Osteoblast (primary cell): ENCODE data around the gene LIM2. TPM values are rescaled to one million over a fixed set of nuclear protein-coding genes. Genes with fewer than 3 reads are reported as not detected.

Source experiments
- DNase-seq: peaks from one replicate; pipeline ENCODE4 v3.0.0; 2011; ENCODE audit warnings: low spot score, mixed read lengths; ENCODE audit not compliant: insufficient read length; ENCODE audit errors: missing footprints
- H2AFZ ChIP-seq: 2 replicates; pipeline ENCODE4 v1.6.0; 2011; ENCODE audit warnings: mild to moderate bottlenecking, low read length
- H3K27ac ChIP-seq: 2 replicates; pipeline ENCODE4 v1.5.1; 2011; ENCODE audit warnings: mild to moderate bottlenecking, low read depth, low read length, moderate library complexity
- H3K27me3 ChIP-seq: 2 replicates; pipeline ENCODE4 v1.6.0; 2012; ENCODE audit warnings: mild to moderate bottlenecking, control low read depth, inconsistent platforms, low read length, moderate library complexity; ENCODE audit not compliant: insufficient read depth
- H3K36me3 ChIP-seq: 2 replicates; pipeline ENCODE4 v1.5.1; 2011; ENCODE audit warnings: mild to moderate bottlenecking, low read length, control low read depth, moderate library complexity; ENCODE audit not compliant: insufficient read depth
- H3K4me1 ChIP-seq: 2 replicates; pipeline ENCODE4 v1.5.1; 2011; ENCODE audit warnings: mild to moderate bottlenecking, low read length, control low read depth, moderate library complexity; ENCODE audit not compliant: insufficient read depth
- H3K4me2 ChIP-seq: 2 replicates; pipeline ENCODE4 v1.6.0; 2011; ENCODE audit warnings: mild to moderate bottlenecking, low read length; ENCODE audit not compliant: insufficient read depth
- H3K4me3 ChIP-seq: fragments of 200-600 bp; sonication (generic); 3 replicates; pipeline ENCODE4 v1.5.1; 2012; ENCODE audit warnings: mild to moderate bottlenecking, low read length, inconsistent platforms; ENCODE audit not compliant: insufficient read depth
- H3K79me2 ChIP-seq: 2 replicates; pipeline ENCODE4 v1.6.0; 2012; ENCODE audit warnings: mild to moderate bottlenecking, low read length, control low read depth, inconsistent platforms; ENCODE audit not compliant: insufficient read depth
- H3K9me3 ChIP-seq: 2 replicates; pipeline ENCODE4 v1.5.1; 2011; ENCODE audit warnings: low read depth, low read length, control low read depth
- H4K20me1 ChIP-seq: 2 replicates; pipeline ENCODE4 v1.6.0; 2012; ENCODE audit warnings: mild to moderate bottlenecking, low read length, control low read depth; ENCODE audit not compliant: insufficient read depth
- CTCF ChIP-seq: IDR thresholded peaks from 2 replicates; pipeline ENCODE4 v1.5.1; 2011; ENCODE audit warnings: mild to moderate bottlenecking, low read depth, low read length, moderate library complexity; ENCODE audit errors: extremely low read depth
- total RNA-seq: library from RNA; depleted of rRNA; stranded (reverse); fragments of >200 nt; gene quantifications from 2 replicates; pipeline ENCODE4 v1.2.3, GENCODE V29; 2012

The LIM2 gene
- total RNA-seq, 1 donor = not detected

GRCh38 chr19:51356159-51356801, 31.5 kb downstream of the LIM2 start:
- no peak overlapping the region for H3K4me2 ChIP-seq
- peaks cover 15% of the 10 kb centered on the region for H3K36me3 ChIP-seq
- DNase-seq = peak; percentile 30
- H3K4me1 ChIP-seq = peaks cover 12% of the 10 kb centered on the region
- no peak overlapping the region for H3K27ac ChIP-seq
- no peaks in the 10 kb centered on the region for H3K9me3 ChIP-seq
- no peak overlapping the region for H2AFZ ChIP-seq
- no peak overlapping the region for H3K4me3 ChIP-seq
- no peaks in the 10 kb centered on the region for H3K27me3 ChIP-seq
- peaks cover 28% of the 10 kb centered on the region for H3K79me2 ChIP-seq
- peaks cover 14% of the 10 kb centered on the region for H4K20me1 ChIP-seq
- no peak for TF ChIP-seq CTCF

GRCh38 chr19:51354742-51355148, 33.0 kb downstream of the LIM2 start:
- peaks cover 22% of the 10 kb centered on the region for H3K79me2 ChIP-seq
- no peak overlapping the region for H3K4me3 ChIP-seq
- no peak overlapping the region for H2AFZ ChIP-seq
- no peak for TF ChIP-seq CTCF
- no peak overlapping the region for H3K4me2 ChIP-seq
- no peak for DNase-seq
- H3K27ac ChIP-seq = no peak overlapping the region
- peaks cover 20% of the 10 kb centered on the region for H3K36me3 ChIP-seq
- H4K20me1 ChIP-seq = peaks cover 14% of the 10 kb centered on the region
- no peaks in the 10 kb centered on the region for H3K27me3 ChIP-seq
- H3K9me3 ChIP-seq = no peaks in the 10 kb centered on the region
- H3K4me1 ChIP-seq = peaks cover 14% of the 10 kb centered on the region

- Histone ChIP-seq H3K4me1 (peaks cover 9% of the 10 kb centered on the region), H3K36me3 (peaks cover 22% of the 10 kb centered on the region), H3K27ac (no peak overlapping the region), H3K9me3 (no peaks in the 10 kb centered on the region), H3K4me3 (no peak overlapping the region), H4K20me1 (peaks cover 14% of the 10 kb centered on the region), H3K4me2 (no peak overlapping the region), H2AFZ (no peak overlapping the region), H3K27me3 (no peaks in the 10 kb centered on the region), H3K79me2 (peaks cover 22% of the 10 kb centered on the region)
- DNase-seq = peak; percentile 19
- TF ChIP-seq CTCF = no peak
These were observed 33.6 kb downstream of the LIM2 start for GRCh38 chr19:51354103-51354741.

- no peak for TF ChIP-seq CTCF
- Histone ChIP-seq H3K4me3 (no peak overlapping the region), H4K20me1 (peaks cover 14% of the 10 kb centered on the region), H3K4me2 (no peak overlapping the region), H3K4me1 (peaks cover 4% of the 10 kb centered on the region), H3K27ac (no peak overlapping the region), H3K9me3 (no peaks in the 10 kb centered on the region), H3K36me3 (peaks cover 29% of the 10 kb centered on the region), H3K27me3 (no peaks in the 10 kb centered on the region), H2AFZ (no peak overlapping the region), H3K79me2 (peaks cover 19% of the 10 kb centered on the region)
- peak; percentile 22 for DNase-seq
These were observed 34.9 kb downstream of the LIM2 start for GRCh38 chr19:51352783-51353360.
